HG03575 (cell line): Measurements from ENCODE around the gene ENTPD8.
"Not testable (repeated sequence)": the region's sequence is repeated elsewhere in the genome, so short reads cannot be mapped to it uniquely, and the experiment has no call there.

Experiments
- ATAC-seq: cut with Tn5 transposase; IDR thresholded peaks from one replicate; pipeline ENCODE4 v1.9.1; 2021; ENCODE audit not compliant: unreplicated experiment, insufficient number of reproducible peaks, low FRiP score; ENCODE audit errors: extremely low read depth

Gene ENTPD8

DNA sequence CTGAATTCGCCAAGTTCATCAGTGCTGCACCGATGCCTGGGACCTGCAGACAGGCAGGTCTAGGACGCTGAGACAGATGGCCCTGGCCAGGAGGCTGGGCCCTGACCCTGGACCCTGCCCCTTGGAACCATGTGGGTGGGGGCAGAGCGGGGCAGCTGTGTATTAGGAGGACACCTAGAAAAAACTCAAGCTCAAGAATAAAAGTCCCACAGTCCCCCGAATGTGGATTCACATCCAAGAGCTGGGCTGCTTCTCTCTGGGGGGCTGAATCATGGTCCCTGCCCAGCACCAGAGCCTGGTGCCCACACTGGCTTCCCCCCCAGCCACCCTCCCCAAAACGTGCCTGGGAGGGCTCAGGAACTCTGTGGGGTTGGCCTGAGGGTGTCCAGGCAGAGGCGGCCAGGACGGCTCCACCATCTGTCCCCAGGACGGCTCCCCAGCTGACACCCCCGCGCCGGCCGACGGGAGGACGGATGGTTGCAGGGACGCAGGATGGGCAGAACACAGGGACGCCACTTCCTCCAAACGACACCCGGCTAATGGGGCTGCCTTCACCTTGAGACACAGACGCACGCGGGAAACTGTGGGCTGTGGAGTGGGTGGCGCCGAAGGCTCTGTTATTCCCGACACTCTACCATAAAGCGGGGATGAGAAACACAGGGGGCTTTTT lies 53.1 kb downstream of the ENTPD8 start:
- ATAC-seq = no peak

GRCh38 chr9:137387114-137387890 lies 53.9 kb downstream of the ENTPD8 start:
- ATAC-seq = no peak

GRCh38 chr9:137386507-137387113 lies 54.5 kb downstream of the ENTPD8 start:
- ATAC-seq = not testable (repeated sequence)

DNA sequence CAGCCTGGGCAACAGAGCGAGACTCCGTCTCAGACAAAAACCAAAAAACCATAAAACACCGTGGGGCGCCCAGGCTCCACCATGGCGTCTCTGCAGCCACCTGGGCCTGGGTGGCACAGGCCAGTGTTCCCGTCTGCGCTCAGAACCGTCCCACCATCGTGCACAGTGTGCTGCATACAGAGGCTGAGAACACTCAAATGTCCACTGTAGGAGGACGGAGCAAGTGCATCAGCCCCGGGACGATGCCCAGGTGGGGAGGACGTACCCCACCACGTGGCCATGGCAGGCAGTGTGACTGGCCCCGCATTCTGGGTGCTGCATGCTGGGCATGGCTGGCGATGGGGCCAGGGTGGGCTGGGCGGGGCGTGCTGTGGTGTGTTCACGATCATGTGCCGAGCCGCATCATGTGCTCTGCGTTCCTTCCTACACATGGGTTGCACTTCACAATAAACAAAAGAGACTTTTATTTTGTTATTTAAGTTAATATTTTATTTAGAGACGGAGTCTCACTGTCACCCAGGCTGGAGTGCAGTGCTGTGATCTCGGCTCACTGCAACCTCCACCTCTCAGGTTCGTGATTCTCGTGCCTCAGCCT lies 56.0 kb downstream of the ENTPD8 start:
- no peak for ATAC-seq
